NT2/D1 (cell line): Measurements from ENCODE around the gene GPR176.

ENCODE experiments used
- SUZ12 ChIP-seq: IDR thresholded peaks from 2 replicates; pipeline ENCODE4 v1.6.1; 2011; ENCODE audit not compliant: insufficient read length, insufficient read depth; ENCODE audit errors: extremely low read depth
- YY1 ChIP-seq: IDR thresholded peaks from 2 replicates; pipeline ENCODE4 v1.6.1; 2011; ENCODE audit not compliant: insufficient read length, insufficient read depth
- ZNF274 ChIP-seq: IDR thresholded peaks from 2 replicates; pipeline ENCODE4 v1.6.1; 2011; ENCODE audit warnings: mild to moderate bottlenecking, low read depth, low read length

GRCh38 chr15:39960411-39960810 is 40.3 kb upstream of the GPR176 start:
- no peak for TF ChIP-seq ZNF274
- TF ChIP-seq YY1 = no peak
- no peak for TF ChIP-seq SUZ12
